Ovary (tissue), 9 donors: ENCODE results near the gene CABCOCO1. TPM values are rescaled to one million over a fixed set of nuclear protein-coding genes. Genes with fewer than 3 reads are reported as not detected.
"Not testable (repeated sequence)": the region's sequence is repeated elsewhere in the genome, so short reads cannot be mapped to it uniquely, and the experiment has no call there.

Experiments
- DNase-seq, 5 donors: peaks; one replicate each; pipeline ENCODE4 v3.0.0-alpha.2; 2019 to 2020
- H3K27ac ChIP-seq, 2 donors: fragments of 200-600 bp; one replicate each; pipeline versions ENCODE4 v1.5.1 to v1.8.0; 2019 to 2022
- H3K27me3 ChIP-seq: fragments of 200-600 bp; one replicate; pipeline ENCODE4 v1.8.0; 2022
- H3K36me3 ChIP-seq: fragments of 200-600 bp; sonication (generic); one replicate; pipeline ENCODE4 v1.5.1; 2019
- H3K4me1 ChIP-seq: one replicate; pipeline ENCODE4 v1.8.1; 2013; ENCODE audit warnings: mild to moderate bottlenecking, moderate library complexity; ENCODE audit not compliant: insufficient read depth
- H3K4me3 ChIP-seq: fragments of 200-600 bp; sonication (generic); one replicate; pipeline ENCODE4 v1.5.1; 2017
- H3K9me3 ChIP-seq, 2 donors: fragments of 200-600 bp in 1 of 2; sonication (generic) in 1 of 2; one replicate each; pipeline versions ENCODE4 v1.5.1 to v1.8.1; 2013 to 2019; ENCODE audit warnings: mild to moderate bottlenecking in 1 of 2, moderate library complexity in 1 of 2
- CTCF ChIP-seq, 3 donors: fragments of 450-650 bp in 2 of 3; fragments of 200-600 bp in 1 of 3; IDR thresholded peaks; one replicate each; pipeline versions ENCODE4 v1.5.1 to v1.8.0; 2016 to 2022; ENCODE audit warnings: antibody characterized with exemption in 3 of 3, mild to moderate bottlenecking in 1 of 3
- EP300 ChIP-seq: sonication (generic); formaldehyde crosslinking; IDR thresholded peaks from one replicate; pipeline ENCODE4 v1.6.1; 2017; ENCODE audit warnings: antibody characterized with exemption
- POLR2A ChIP-seq: fragments of 450-650 bp; IDR thresholded peaks from one replicate; pipeline ENCODE4 v1.6.1; 2017; ENCODE audit warnings: antibody characterized with exemption, mild to moderate bottlenecking, moderate library complexity
- WGBS, 3 donors: extraction: QIAGEN DNeasy Blood & Tissue Kit in 1 of 3; methylation state at CpG; one replicate each; pipeline versions ENCODE4 v1.1.5 to v1.1.7; 2013 to 2017; 5-methylcytosine and 5-hydroxymethylcytosine counted together
- intact Hi-C, 4 donors: fragments of 100-400 bp; cut with DNase I; formaldehyde crosslinking; loops; one replicate each; pipeline versions ENCODE4 v1.11.0 to v1.15.1; 2022 to 2023
- polyA plus RNA-seq, 2 donors: library from polyadenylated mRNA; stranded (reverse); fragments of 200-250 nt in 1 of 2; fragments of 350-450 nt in 1 of 2; fragmentation: Illumina TruSeq in 1 of 2; extraction: RNeasy Lipid Tissue Mini Kit (QIAGEN cat#74804) in 1 of 2; gene quantifications; one replicate each; pipeline ENCODE4 v1.2.3, GENCODE V29; 2013 to 2014
- total RNA-seq, 7 donors: library from RNA; depleted of rRNA in 2 of 7; stranded (reverse); fragments of >200 nt in 2 of 7; fragmentation: NEBNext Ultra II Directional in 3 of 7; extraction: Animal tissue kit (Norgen Biotek cat#: 25700) in 3 of 7; gene quantifications; one replicate each; pipeline versions ENCODE4 v1.1.0 to v1.2.4, GENCODE V29; 2016 to 2023
- donor health status: DM: no; HTN: no; CAD: no; lungs with moderate emphysema.
- donor health status: DM: no; HTN: no; CAD: no.
- donor health status: Bipolar disorder and iron deficiency.
- donor health status: DM: yes; HTN: yes; CAD: no.
- donor health status: DM: no; HTN: no; CAD: no.
- donor health status: DM: yes; HTN: yes; CAD: no.

CABCOCO1 gene
- total and polyA plus RNA-seq, 9 donors, result 0.15 to 10.1 (median 0.55) TPM

GRCh38 chr10:61719906-61720305 is 57.2 kb downstream of the CABCOCO1 start:
- H3K4me1 ChIP-seq, result no peaks in the 10 kb centered on the region
- H3K27me3 ChIP-seq, result no peaks in the 10 kb centered on the region
- WGBS, 3 donors, result 93 to 94% (median 94%) methylated on average over 3 of the region's 3 CpGs
- no peak overlapping the region for H3K4me3 ChIP-seq
- intact Hi-C loops, result no loop called here
- TF ChIP-seq EP300, result no peak
- no peak for TF ChIP-seq CTCF (IDR thresholded peaks at IDR 0.05)
- TF ChIP-seq POLR2A, result no peak
- H3K27ac ChIP-seq, result no peak overlapping the region
- no peak for DNase-seq
- H3K9me3 ChIP-seq, result no peaks in the 10 kb centered on the region
- H3K36me3 ChIP-seq, result no peaks in the 10 kb centered on the region

GRCh38 chr10:61721431-61721830 is 58.7 kb downstream of the CABCOCO1 start:
- Histone ChIP-seq H3K27ac (no peak overlapping the region), H3K4me1 (no peaks in the 10 kb centered on the region), H3K4me3 (no peak overlapping the region), H3K9me3 (no peaks in the 10 kb centered on the region), H3K36me3 (no peaks in the 10 kb centered on the region), H3K27me3 (no peaks in the 10 kb centered on the region)
- TF ChIP-seq CTCF (IDR thresholded peaks at IDR 0.05) (no peak), POLR2A (no peak), EP300 (no peak)
- no peak for DNase-seq
- intact Hi-C loops, result no loop called here
- WGBS, 3 donors, result 92 to 97% (median 94%) methylated on average over 4 of the region's 4 CpGs

DNA sequence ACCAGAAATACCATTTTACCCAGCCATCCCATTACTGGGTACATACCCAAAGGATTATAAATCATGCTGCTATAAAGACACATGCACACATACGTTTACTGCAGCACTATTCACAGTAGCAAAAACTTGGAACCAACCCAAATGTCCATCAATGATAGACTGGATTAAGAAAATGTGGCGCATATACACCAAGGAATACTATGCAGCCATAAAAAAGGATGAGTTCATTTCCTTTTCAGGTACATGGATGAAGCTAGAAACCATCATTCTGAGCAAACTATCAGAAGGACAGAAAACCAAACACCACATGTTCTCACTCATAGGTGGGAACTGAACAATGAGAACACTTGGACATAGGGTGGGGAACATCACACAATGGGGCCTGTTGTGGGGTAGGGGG is 62.5 kb downstream of the CABCOCO1 start:
- H3K36me3 ChIP-seq, H3K27ac ChIP-seq, H3K4me3 ChIP-seq, H3K27me3 ChIP-seq, DNase-seq, H3K4me1 ChIP-seq, intact Hi-C loops, H3K9me3 ChIP-seq: not testable (repeated sequence)
- WGBS, 3 donors, result 80 to 86% (median 84%) methylated on average over 2 of the region's 2 CpGs

DNA sequence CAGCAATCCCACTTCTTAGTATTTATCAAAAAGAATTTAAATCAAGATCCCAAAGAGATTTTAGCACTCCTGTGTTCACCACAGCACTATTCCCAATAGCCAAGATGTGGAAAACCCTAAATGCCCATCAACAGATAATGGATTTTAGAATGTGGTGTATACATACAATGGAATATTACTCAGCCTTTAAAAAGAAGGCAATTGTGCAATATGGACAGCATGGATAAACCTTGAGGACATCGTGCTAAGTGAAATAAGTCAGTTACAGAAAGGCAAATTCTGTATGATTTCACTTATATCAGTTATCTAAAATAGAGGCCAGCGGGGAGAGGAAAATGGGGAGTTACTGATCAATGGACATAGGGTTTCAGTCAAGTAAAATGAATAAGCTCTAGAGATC is 66.9 kb downstream of the CABCOCO1 start:
- Histone ChIP-seq H3K27me3 (no peaks in the 10 kb centered on the region), H3K4me1 (no peaks in the 10 kb centered on the region), H3K36me3 (no peaks in the 10 kb centered on the region), H3K4me3 (no peak overlapping the region), H3K27ac (no peak overlapping the region), H3K9me3 (no peaks in the 10 kb centered on the region)
- intact Hi-C loops, result no loop called here
- WGBS, 3 donors, result 93 to 98% (median 95%) methylated on average over 2 of the region's 2 CpGs
- no peak for DNase-seq
- no peak for TF ChIP-seq EP300
- TF ChIP-seq CTCF (IDR thresholded peaks at IDR 0.05), result no peak
- no peak for TF ChIP-seq POLR2A

DNA sequence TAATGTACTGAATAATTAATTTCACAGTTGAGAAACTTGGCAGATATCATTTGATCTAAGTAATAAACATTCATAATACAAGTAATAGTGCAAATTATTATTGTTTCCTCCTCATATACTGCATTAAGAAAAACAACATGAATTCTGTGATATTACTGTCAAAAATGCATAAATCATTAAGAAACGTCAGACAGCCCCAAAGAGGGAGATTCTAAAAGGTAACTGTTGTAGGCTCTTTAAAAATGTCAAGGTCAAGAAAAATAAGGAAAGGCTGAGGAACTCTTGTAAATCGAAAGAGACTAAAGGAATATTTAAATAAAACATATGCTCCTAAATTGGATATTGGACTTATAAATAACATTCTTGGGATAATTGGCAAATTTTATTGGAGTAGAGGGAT is 67.9 kb downstream of the CABCOCO1 start:
- DNase-seq, result no peak
- Histone ChIP-seq H3K4me3 (no peak overlapping the region), H3K27me3 (no peaks in the 10 kb centered on the region), H3K36me3 (no peaks in the 10 kb centered on the region), H3K27ac (no peak overlapping the region), H3K4me1 (no peaks in the 10 kb centered on the region), H3K9me3 (no peaks in the 10 kb centered on the region)
- WGBS, 3 donors, result 38 to 52% (median 40%) methylated on average over 2 of the region's 2 CpGs
- intact Hi-C loops, result loop anchor here in 1 of 4 donors (10.0 kb wide), 1 partner anchor 916 kb away; no protein-coding TSS in a partner anchor
- TF ChIP-seq POLR2A (no peak), CTCF (IDR thresholded peaks at IDR 0.05) (no peak), EP300 (no peak)
